Measurements from ENCODE around the gene GTPBP3. TPM values are rescaled to one million over a fixed set of nuclear protein-coding genes. Genes with fewer than 3 reads are reported as not detected.

Gene GTPBP3
- total RNA-seq, 1 experiment from 2014 or later = 62.9 TPM

- no peak overlapping the region for H4K5ac ChIP-seq (ENCODE audit: insufficient read length, low read depth, low read length)
- H3K23me2 ChIP-seq (ENCODE audit: insufficient read length, low read depth, low read length, poor library complexity, severe bottlenecking) = no peaks in the 10 kb centered on the region
- H3K4me3 Mint-ChIP-seq = no peak overlapping the region; a peak in 2 of 5 replicates
- no peak overlapping the region for H3K27ac Mint-ChIP-seq
- H3K79me1 ChIP-seq (ENCODE audit: insufficient read depth, low read depth, low read length, poor library complexity, severe bottlenecking) = no peaks in the 10 kb centered on the region
- H3K79me2 ChIP-seq (ENCODE audit: insufficient read depth, low read length) = no peaks in the 10 kb centered on the region
- H3K27me3 Mint-ChIP-seq (ENCODE audit: low read depth) = peaks cover 4% of the 10 kb centered on the region
- no peaks in the 10 kb centered on the region; a peak in 1 of 5 replicates for H3K9me3 Mint-ChIP-seq
- no peak overlapping the region for H2BK15ac ChIP-seq (ENCODE audit: low read depth, low read length)
- H3K9me3 ChIP-seq (ENCODE audit: control insufficient read depth, low read depth, low read length) = no peaks in the 10 kb centered on the region
- no peak overlapping the region for H2AK5ac ChIP-seq (ENCODE audit: insufficient read length, low read length)
- H3K9ac ChIP-seq (ENCODE audit: extremely low read depth, insufficient read length, low read length) = no peak overlapping the region
- H3K4me2 ChIP-seq (ENCODE audit: insufficient read depth, insufficient read length, low read length) = no peak overlapping the region
- DNase-seq = no peak
- H2AFZ ChIP-seq (ENCODE audit: low read length) = no peak overlapping the region
- no peak overlapping the region for H3K4ac ChIP-seq (ENCODE audit: low read depth, low read length)
- H2BK12ac ChIP-seq (ENCODE audit: insufficient read length, low read depth, low read length) = no peak overlapping the region
- no peak for TF ChIP-seq CTCF (conservative IDR thresholded peaks at IDR 0.05)
- no peak overlapping the region for H2BK20ac ChIP-seq (ENCODE audit: low read depth, low read length, poor library complexity, severe bottlenecking)
- H3K36me3 Mint-ChIP-seq (ENCODE audit: insufficient read depth in 1 of 3, low read depth in 3 of 3) = no peaks in the 10 kb centered on the region
- H3K18ac ChIP-seq (ENCODE audit: insufficient read length, low read depth, low read length) = no peak overlapping the region
- WGBS (ENCODE audit: extremely low coverage, insufficient read length, low lambda C conversion rate) = no CpG with 5 or more reads among the region's 45 CpGs
- H3T11ph ChIP-seq (ENCODE audit: low read length) = no peak overlapping the region
- no peak overlapping the region for H4K8ac ChIP-seq (replicated peaks; ENCODE audit: insufficient read length, low read depth, low read length)
- H4K20me1 ChIP-seq (ENCODE audit: control insufficient read depth, insufficient read depth, insufficient read length) = no peaks in the 10 kb centered on the region
- H3K23ac ChIP-seq (ENCODE audit: insufficient read length, low read depth, low read length) = no peak overlapping the region
- no peak overlapping the region for H3K56ac ChIP-seq (ENCODE audit: insufficient read length, low read depth, low read length)
- no peak overlapping the region for H3K27ac ChIP-seq (ENCODE audit: insufficient read length, low read depth, low read length)
- no peak overlapping the region for H2BK120ac ChIP-seq (ENCODE audit: low read depth, low read length, poor library complexity, severe bottlenecking)
- H3K4me1 Mint-ChIP-seq = peaks cover 14 to 21% of the 10 kb centered on the region in 2 experiments
- no peaks in the 10 kb centered on the region for H3K27me3 ChIP-seq (ENCODE audit: insufficient read depth, low read length)
- no peak overlapping the region for H2BK5ac ChIP-seq (ENCODE audit: insufficient read length, low read length)
- H4K91ac ChIP-seq (ENCODE audit: insufficient read length, low read depth, low read length) = no peak overlapping the region
- no peaks in the 10 kb centered on the region for H3K4me1 ChIP-seq (ENCODE audit: insufficient read depth, low read length)
- H3K14ac ChIP-seq (ENCODE audit: insufficient read depth, low read length) = no peak overlapping the region
Measured at GRCh38 chr19:17351815-17352435, 14.6 kb downstream of the GTPBP3 start.

Measured in H9 (cell line).